Nephron (organoid): ENCODE data around the gene FCHSD2.
"Not testable (repeated sequence)": the region's sequence is repeated elsewhere in the genome, so short reads cannot be mapped to it uniquely, and the experiment has no call there.

ENCODE experiments used
- H3K27ac Mint-ChIP-seq, 3 experiments: 2 replicates each; pipeline ENCODE4 v1.8.0; 2020; ENCODE audit warnings: mixed read lengths in 3 of 3, mild to moderate bottlenecking in 2 of 3, moderate library complexity in 1 of 3
- H3K27me3 Mint-ChIP-seq: 2 replicates; pipeline ENCODE4 v1.8.0; 2021; ENCODE audit warnings: low read depth, mild to moderate bottlenecking, moderate library complexity, mixed read lengths
- H3K36me3 Mint-ChIP-seq: 2 replicates; pipeline ENCODE4 v1.8.0; 2020; ENCODE audit warnings: low read depth, mixed read lengths
- H3K4me1 Mint-ChIP-seq: 2 replicates; pipeline ENCODE4 v1.8.0; 2020; ENCODE audit warnings: mixed read lengths
- H3K4me3 Mint-ChIP-seq, 3 experiments: 2 replicates each; pipeline ENCODE4 v1.8.0; 2020; ENCODE audit warnings: mild to moderate bottlenecking in 3 of 3, mixed read lengths in 3 of 3, moderate library complexity in 2 of 3
- H3K9me3 Mint-ChIP-seq: 2 replicates; pipeline ENCODE4 v1.8.0; 2020; ENCODE audit warnings: mixed read lengths
- CTCF ChIP-seq, 3 experiments: fragments of 200-600 bp; sonication (generic); IDR thresholded peaks; one replicate each; pipeline ENCODE4 v1.5.0; 2021; ENCODE audit warnings: antibody characterized with exemption in 3 of 3; ENCODE audit not compliant: unreplicated experiment in 3 of 3

Gene FCHSD2

DNA sequence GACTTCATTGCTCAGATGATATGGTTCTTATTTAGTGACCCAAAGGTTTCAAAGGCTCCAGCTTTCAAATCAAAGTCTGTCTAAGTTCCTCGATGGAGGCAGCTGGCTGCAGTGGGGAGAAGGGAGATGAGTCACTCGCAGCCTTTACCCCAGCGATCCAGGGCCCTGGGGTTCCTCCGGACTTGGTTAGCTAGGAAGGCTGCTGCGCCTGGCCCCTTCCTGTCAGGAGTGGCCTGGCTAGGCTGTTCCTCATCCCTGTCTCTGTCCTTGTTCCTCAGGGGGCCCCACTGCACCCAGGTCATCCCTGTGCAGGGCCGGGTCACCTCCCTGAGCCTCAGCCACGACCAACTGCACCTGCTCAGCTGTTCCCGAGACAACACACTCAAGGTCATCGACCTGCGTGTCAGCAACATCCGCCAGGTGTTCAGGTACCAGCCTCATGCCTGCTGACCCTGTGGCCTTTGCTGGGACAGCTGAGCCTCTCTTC is 314.0 kb downstream of the FCHSD2 start:
- Mint-ChIP-seq H3K4me3 (no peak overlapping the region), H3K36me3 (no peaks in the 10 kb centered on the region), H3K27ac (no peak overlapping the region), H3K27me3 (no peaks in the 10 kb centered on the region), H3K4me1 (peaks cover 16% of the 10 kb centered on the region), H3K9me3 (no peaks in the 10 kb centered on the region)
- TF ChIP-seq CTCF (IDR thresholded peaks at IDR 0.05; ENCODE audit: unreplicated experiment in 3 of 3), result no peak

DNA sequence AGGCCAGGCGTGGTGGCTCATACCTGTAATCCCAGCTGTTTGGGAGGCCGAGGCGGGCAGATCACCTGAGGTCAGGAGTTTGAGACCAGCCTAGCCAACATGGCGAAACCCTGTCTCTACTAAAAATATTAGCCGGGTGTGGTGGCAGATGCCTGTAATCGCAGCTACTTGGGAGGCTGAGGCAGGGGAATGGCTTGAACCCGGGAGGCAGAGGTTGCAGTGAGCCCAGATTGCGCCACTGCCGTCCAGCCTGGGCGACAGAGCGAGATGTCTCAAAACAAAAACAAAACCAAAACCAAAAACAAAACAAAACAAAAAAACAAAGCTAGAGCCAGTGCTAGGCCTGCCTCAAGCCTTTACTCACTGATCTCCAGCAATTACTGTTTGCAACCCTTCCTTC is 314.5 kb downstream of the FCHSD2 start:
- not testable (repeated sequence) for H3K36me3 Mint-ChIP-seq, H3K9me3 Mint-ChIP-seq, H3K27ac Mint-ChIP-seq, H3K27me3 Mint-ChIP-seq, H3K4me3 Mint-ChIP-seq
- peaks cover 12% of the 10 kb centered on the region for H3K4me1 Mint-ChIP-seq

DNA sequence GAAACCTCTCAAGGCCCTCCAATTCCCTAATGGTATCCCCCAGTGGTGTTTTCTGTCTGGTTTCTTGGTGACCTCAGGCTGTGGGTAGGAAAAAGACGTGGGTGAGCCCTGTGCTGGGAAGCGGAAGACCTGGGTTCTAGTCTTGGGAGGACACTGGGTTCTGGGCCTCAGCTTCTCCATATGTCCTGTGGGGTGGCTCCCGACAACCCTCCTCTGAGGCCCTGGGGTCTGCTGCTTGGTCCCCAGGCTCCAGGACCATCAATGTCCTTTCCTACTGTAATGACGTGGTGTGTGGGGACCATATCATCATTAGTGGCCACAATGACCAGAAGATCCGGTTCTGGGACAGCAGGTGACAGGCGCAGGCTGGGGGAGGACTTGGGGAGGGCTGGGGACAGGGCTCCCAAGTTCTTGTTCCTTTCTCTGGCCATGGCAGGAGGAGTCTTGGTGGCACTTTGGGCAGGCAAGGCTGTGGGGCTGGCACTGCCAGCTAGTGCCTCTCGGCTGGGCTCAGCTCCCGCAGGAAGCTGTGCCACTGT is 315.1 kb downstream of the FCHSD2 start:
- no peak for TF ChIP-seq CTCF (IDR thresholded peaks at IDR 0.05; ENCODE audit: unreplicated experiment in 3 of 3)
- H3K4me1 Mint-ChIP-seq, result peaks cover 8% of the 10 kb centered on the region
- no peak overlapping the region for H3K27ac Mint-ChIP-seq
- no peaks in the 10 kb centered on the region for H3K36me3 Mint-ChIP-seq
- no peaks in the 10 kb centered on the region for H3K27me3 Mint-ChIP-seq
- H3K9me3 Mint-ChIP-seq, result no peaks in the 10 kb centered on the region
- no peak overlapping the region for H3K4me3 Mint-ChIP-seq

DNA sequence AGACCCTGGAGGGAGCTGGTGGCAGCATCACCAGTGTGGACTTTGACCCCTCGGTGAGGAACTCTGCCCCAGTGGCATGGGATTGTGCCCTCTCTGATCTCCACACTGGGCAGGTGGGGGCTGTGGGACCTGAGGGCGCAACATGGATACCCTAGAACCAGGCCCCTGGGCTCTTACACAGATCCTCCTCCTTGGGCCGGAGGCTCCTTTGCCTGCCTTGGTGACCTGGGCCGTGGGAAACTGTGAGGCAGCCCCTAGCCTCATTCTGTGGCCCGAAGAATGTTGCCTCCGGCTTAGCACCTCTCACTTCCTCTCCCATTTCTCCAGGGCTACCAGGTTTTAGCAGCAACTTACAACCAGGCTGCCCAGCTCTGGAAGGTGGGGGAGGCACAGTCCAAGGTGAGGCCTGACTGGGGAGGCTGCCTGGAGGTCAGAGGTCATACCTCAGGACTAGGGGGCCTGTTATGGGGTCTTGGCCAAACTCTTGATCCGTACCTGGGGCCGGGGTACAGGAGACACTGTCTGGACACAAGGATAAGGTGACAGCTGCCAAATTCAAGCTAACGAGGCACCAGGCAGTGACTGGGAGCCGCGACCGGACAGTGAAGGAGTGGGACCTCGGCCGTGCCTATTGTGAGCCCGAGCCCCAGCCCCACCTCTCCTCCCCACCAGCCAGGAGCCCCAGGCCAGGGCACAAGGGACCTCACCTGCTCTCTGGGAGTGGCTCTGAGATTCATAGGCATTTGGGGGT is 315.8 kb downstream of the FCHSD2 start:
- Mint-ChIP-seq H3K27ac (no peak overlapping the region), H3K36me3 (no peaks in the 10 kb centered on the region), H3K4me3 (no peak overlapping the region), H3K9me3 (no peaks in the 10 kb centered on the region), H3K4me1 (peaks cover 2% of the 10 kb centered on the region), H3K27me3 (no peaks in the 10 kb centered on the region)
- TF ChIP-seq CTCF (IDR thresholded peaks at IDR 0.05; ENCODE audit: unreplicated experiment in 3 of 3), result no peak

GRCh38 chr11:72825661-72826060 is 316.5 kb downstream of the FCHSD2 start:
- Mint-ChIP-seq H3K27ac (peak overlapping the region in 1 of 3 experiments; percentile 30), H3K36me3 (no peaks in the 10 kb centered on the region), H3K4me3 (no peak overlapping the region), H3K27me3 (no peaks in the 10 kb centered on the region), H3K4me1 (no peaks in the 10 kb centered on the region), H3K9me3 (no peaks in the 10 kb centered on the region)
- no peak for TF ChIP-seq CTCF (IDR thresholded peaks at IDR 0.05; ENCODE audit: unreplicated experiment in 3 of 3)

DNA sequence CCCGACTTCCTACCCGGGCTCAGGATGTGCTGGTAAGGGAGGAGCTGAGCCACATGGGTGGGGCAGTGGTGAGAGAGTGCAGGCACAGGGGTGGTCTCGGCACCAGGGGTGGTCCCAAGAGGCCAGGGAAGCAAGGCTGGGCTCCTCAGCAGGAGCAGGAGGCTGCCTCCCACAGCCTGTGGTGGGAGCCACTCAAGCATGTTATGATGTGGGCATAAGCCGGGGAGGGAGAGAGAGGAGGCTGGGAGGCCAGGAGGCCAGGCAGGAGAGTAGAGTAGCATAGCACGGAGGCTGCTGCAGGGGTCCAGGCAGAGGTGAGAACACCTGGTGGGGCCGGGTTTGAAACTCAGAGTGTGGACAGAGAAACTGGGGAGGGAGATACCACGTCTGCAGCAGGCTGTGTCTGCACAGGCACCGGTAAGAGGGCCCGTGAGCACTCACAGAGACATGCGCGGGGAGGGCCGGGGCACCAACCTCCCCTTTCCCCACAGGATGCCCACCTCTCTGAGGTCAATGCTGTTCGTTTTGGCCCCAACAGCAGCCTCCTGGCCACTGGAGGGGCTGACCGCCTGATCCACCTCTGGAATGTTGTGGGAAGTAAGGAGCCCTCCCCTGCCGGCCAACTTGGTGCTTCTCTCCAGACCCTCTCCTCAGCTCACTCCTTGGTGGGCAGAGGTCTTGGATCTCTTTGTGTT is 317.2 kb downstream of the FCHSD2 start:
- Mint-ChIP-seq H3K27ac (peak overlapping the region in 1 of 3 experiments; percentile 30), H3K4me3 (peak overlapping the region in 2 of 3 experiments; percentile 29 to 48), H3K27me3 (no peaks in the 10 kb centered on the region), H3K36me3 (no peaks in the 10 kb centered on the region), H3K9me3 (no peaks in the 10 kb centered on the region), H3K4me1 (no peaks in the 10 kb centered on the region)
- no peak for TF ChIP-seq CTCF (IDR thresholded peaks at IDR 0.05; ENCODE audit: unreplicated experiment in 3 of 3)
